GM12878 (cell line): ENCODE results near the gene NYAP1. TPM values are rescaled to one million over a fixed set of nuclear protein-coding genes. Genes with fewer than 3 reads are reported as not detected.

Experiments
- ATAC-seq: fragments of 200-7000 bp; cut with Tn5 transposase; 3 replicates; pipeline ENCODE4 v1.9.1; 2020; ENCODE audit warnings: mild to moderate bottlenecking, moderate library complexity
- BruUV-seq: library from RNA; stranded (reverse); fragments of 400-500 nt; replicated peaks from 2 replicates; lab custom pipeline; 2021; lab: Mats Ljungman, UMichigan
- CTCF ChIA-PET: fragments of 300-600 bp; sonication (Branson Sonifier 250); formaldehyde crosslinking; extraction: SDS; loops from one replicate; lab custom pipeline; 2021; ENCODE audit warnings: inconsistent platforms; lab: Yijun Ruan, JAX
- POLR2A ChIA-PET: fragments of 350-600 bp; formaldehyde crosslinking; extraction: SDS; loops from one replicate; lab custom pipeline; 2021; ENCODE audit warnings: inconsistent platforms; lab: Charles Lee
- RAD21 ChIA-PET: fragments of 300-600 bp; sonication (Branson Sonifier 250); formaldehyde crosslinking; loops from one replicate; lab custom pipeline; 2023; ENCODE audit warnings: antibody characterized with exemption; ENCODE audit not compliant: unreplicated experiment; lab: Charles Lee
- SMC1A ChIA-PET: fragments of 300-600 bp; sonication (Branson Sonifier 250); formaldehyde crosslinking; loops from one replicate; lab custom pipeline; 2023; ENCODE audit not compliant: unreplicated experiment, uncharacterized antibody; lab: Charles Lee
- DNase-seq: peaks from one replicate; pipeline ENCODE4 v3.0.0-alpha.2; 2011; ENCODE audit warnings: low read depth, low spot score
- FAIRE-seq: peaks from 3 replicates; lab custom pipeline; 2011; peaks lifted over from hg19 to GRCh38; lab: Jason Lieb, UNC
- H2AFZ ChIP-seq: 2 replicates; pipeline ENCODE4 v1.6.0; 2011; ENCODE audit warnings: low read depth, low read length, control low read depth; ENCODE audit not compliant: control insufficient read depth
- H3K27ac ChIP-seq: 2 replicates; pipeline ENCODE4 v1.5.1; 2011; ENCODE audit warnings: control low read depth; ENCODE audit not compliant: control insufficient read depth, insufficient read depth
- H3K27me3 ChIP-seq, 2 experiments: replicated peaks in 1 of 2; 2 replicates each; pipeline versions ENCODE4 v1.6.0 to v1.6.1; 2011; ENCODE audit warnings: low read length in 1 of 2; ENCODE audit not compliant: control insufficient read depth in 2 of 2, insufficient read depth in 2 of 2
- H3K36me3 ChIP-seq, 2 experiments: 2 replicates each; pipeline ENCODE4 v1.5.1; 2011; ENCODE audit warnings: low read length in 1 of 2; ENCODE audit not compliant: control insufficient read depth in 2 of 2, insufficient read depth in 2 of 2
- H3K4me1 ChIP-seq: 2 replicates; pipeline ENCODE4 v1.6.1; 2011; ENCODE audit warnings: mild to moderate bottlenecking, low read length, moderate library complexity, mixed read lengths; ENCODE audit not compliant: control insufficient read depth, insufficient read depth
- H3K4me2 ChIP-seq: 2 replicates; pipeline ENCODE4 v1.6.0; 2011; ENCODE audit warnings: control low read depth; ENCODE audit not compliant: control insufficient read depth, insufficient read depth
- H3K4me3 ChIP-seq: fragments of 200-600 bp; sonication (generic); 2 replicates; pipeline ENCODE4 v1.5.1; 2016
- H3K79me2 ChIP-seq: 2 replicates; pipeline ENCODE4 v1.6.0; 2011; ENCODE audit warnings: low read length; ENCODE audit not compliant: control insufficient read depth, insufficient read depth
- H3K9ac ChIP-seq: 2 replicates; pipeline ENCODE4 v1.8.0; 2011; ENCODE audit warnings: low read length, control low read depth, mixed read lengths; ENCODE audit not compliant: control insufficient read depth, insufficient read depth
- H3K9me3 ChIP-seq: replicated peaks from 3 replicates; pipeline ENCODE4 v1.5.1; 2011; ENCODE audit warnings: mild to moderate bottlenecking, low read length; ENCODE audit not compliant: control insufficient read depth, insufficient read depth
- H4K20me1 ChIP-seq: 2 replicates; pipeline ENCODE4 v1.6.0; 2011; ENCODE audit not compliant: control insufficient read depth, insufficient read depth
- ATF2 ChIP-seq: IDR thresholded peaks from 2 replicates; pipeline ENCODE4 v1.6.1; 2012; ENCODE audit warnings: low read length, inconsistent platforms
- ATF3 ChIP-seq: IDR thresholded peaks from 2 replicates; pipeline ENCODE4 v1.6.1; 2011; ENCODE audit warnings: low read depth, mild to moderate bottlenecking, low read length, moderate library complexity, borderline replicate concordance; ENCODE audit errors: extremely low read depth
- ATF7 ChIP-seq: fragments of 450-650 bp; IDR thresholded peaks from 2 replicates; pipeline ENCODE4 v1.6.1; 2016; ENCODE audit warnings: low read depth, mild to moderate bottlenecking
- BACH1 ChIP-seq: fragments of 450-650 bp; IDR thresholded peaks from 2 replicates; pipeline ENCODE4 v1.6.1; 2017; ENCODE audit warnings: mild to moderate bottlenecking, borderline replicate concordance
- CHD2 ChIP-seq: IDR thresholded peaks from 2 replicates; pipeline ENCODE4 v1.6.1; 2011; ENCODE audit warnings: low read depth, low read length, improper control_type of control experiment, borderline replicate concordance
- CTCF ChIP-seq, 3 experiments: IDR thresholded peaks in 2 of 3; conservative IDR thresholded peaks in 1 of 3; 2 replicates each; pipeline ENCODE4 v1.5.1; 2011; ENCODE audit warnings: low read depth in 3 of 3, low read length in 3 of 3, mild to moderate bottlenecking in 3 of 3, control low read depth in 2 of 3, moderate library complexity in 2 of 3, inconsistent platforms in 1 of 3, mixed read lengths in 1 of 3; ENCODE audit not compliant: control insufficient read depth in 2 of 3, insufficient read depth in 1 of 3; ENCODE audit errors: extremely low read depth in 1 of 3
- E2F4 ChIP-seq: IDR thresholded peaks from 2 replicates; pipeline ENCODE4 v1.6.1; 2012; ENCODE audit warnings: low read depth, low read length, improper control_type of control experiment
- EED ChIP-seq: sonication (generic); IDR thresholded peaks from 2 replicates; pipeline ENCODE4 v1.6.1; 2016; ENCODE audit warnings: antibody characterized with exemption, low read depth
- EGR1 ChIP-seq, 2 experiments: IDR thresholded peaks; 1 replicate in 1 of 2; 2 replicates in 1 of 2; pipeline ENCODE4 v1.6.1; 2011 to 2012; ENCODE audit warnings: low read depth in 2 of 2, low read length in 2 of 2, borderline replicate concordance in 1 of 2, mild to moderate bottlenecking in 1 of 2, moderate library complexity in 1 of 2
- JUND ChIP-seq: IDR thresholded peaks from 2 replicates; pipeline ENCODE4 v1.6.1; 2012; ENCODE audit warnings: low read depth, mild to moderate bottlenecking, low read length, improper control_type of control experiment, moderate library complexity
- NR2C1 ChIP-seq: fragments of 450-650 bp; IDR thresholded peaks from 2 replicates; pipeline ENCODE4 v1.6.1; 2017; ENCODE audit warnings: antibody characterized with exemption, mild to moderate bottlenecking, moderate library complexity
- POLR2AphosphoS5 ChIP-seq: IDR thresholded peaks from 2 replicates; pipeline ENCODE4 v1.6.1; 2011; ENCODE audit warnings: mild to moderate bottlenecking, low read length, inconsistent platforms
- POU2F2 ChIP-seq: IDR thresholded peaks from 3 replicates; pipeline ENCODE4 v1.6.1; 2011; ENCODE audit warnings: low read depth, mild to moderate bottlenecking, low read length, borderline replicate concordance
- SP1 ChIP-seq: IDR thresholded peaks from one replicate; pipeline ENCODE4 v1.6.1; 2011; ENCODE audit warnings: low read depth, low read length
- ZNF24 ChIP-seq: fragments of 450-650 bp; IDR thresholded peaks from 2 replicates; pipeline ENCODE4 v1.6.1; 2017; ENCODE audit warnings: antibody characterized with exemption, mild to moderate bottlenecking
- WGBS: methylation state at CpG from one replicate; pipeline ENCODE4 v1.1.6; 2016; ENCODE audit warnings: low lambda C conversion rate; ENCODE audit not compliant: insufficient replicate concordance, insufficient coverage; ENCODE audit errors: missing lambda C conversion rate; 5-methylcytosine and 5-hydroxymethylcytosine counted together
- in situ Hi-C: fragments of 300-500 bp; cut with MboI; formaldehyde crosslinking; loops from 9 replicates; pipeline ENCODE4 v1.14.3; 2018; ENCODE audit warnings: mixed read lengths
- intact Hi-C: fragments of 100-400 bp; cut with micrococcal nuclease; formaldehyde crosslinking; loops from one replicate; pipeline ENCODE4 v1.14.2; 2022; ENCODE audit not compliant: unreplicated experiment
- polyA plus RNA-seq, 11 experiments: library from polyadenylated mRNA; depleted of rRNA in 4 of 11; unstranded in 6 of 11; stranded (reverse) in 5 of 11; fragments of >200 nt; fragmentation: Nextera tagmentation in 4 of 11; fragmentation: Illumina TruSeq in 1 of 11; extraction: Ambion mirVana in 4 of 11; extraction: Trizol in 1 of 11; gene quantifications; 1 replicate in 1 of 11; 2 replicates in 10 of 11; pipeline versions ENCODE4 v1.2.1 to v1.2.3, GENCODE V29; 2011 to 2016; ENCODE audit warnings: inconsistent platforms in 2 of 11, missing spikeins in 2 of 11, low read depth in 1 of 11
- total RNA-seq, 4 experiments: library from RNA; depleted of rRNA in 3 of 4; stranded (reverse); fragments of >200 nt in 3 of 4; fragmentation: Illumina TruSeq in 1 of 4; extraction: Trizol in 1 of 4; gene quantifications; 2 replicates each; pipeline versions ENCODE4 v1.2.1 to v1.2.3, GENCODE V29; 2013 to 2021

NYAP1 gene
- total and polyA plus RNA-seq, 10 of the 15 experiments (the other 5 are each of a cell fraction or from before 2014, with no cell fraction given): 0.04 to 0.28 (median 0.11) TPM; not detected in 6

GRCh38 chr7:100476903-100477870, 6.5 kb upstream of the NYAP1 start (continued):
- TF ChIP-seq CTCF (IDR thresholded peaks at IDR 0.05 in 2 of 3, conservative IDR thresholded peaks at IDR 0.05 in 1 of 3; ENCODE audit: control insufficient read depth in 2 of 3, extremely low read depth in 1 of 3, insufficient read depth in 1 of 3, low read depth in 3 of 3, low read length in 3 of 3) (peak; percentile 53 to 65 (median 64)), SP1 (no peak), ATF7 (no peak), NR2C1 (no peak), EGR1 (IDR thresholded peaks at IDR 0.05; ENCODE audit: borderline replicate concordance in 1 of 2, low read depth in 2 of 2, low read length in 2 of 2) (no peak)

- 2% methylated on average over 7 of the region's 16 CpGs for WGBS
- CTCF ChIA-PET: interaction anchor here (0.6 to 5.4 kb wide), 18 partner anchors 8 to 740 kb away, joined by 3 to 37 read pairs (median 3); partner anchors contain the start of genes AGFG2, FBXO24, PLOD3 and ZNHIT1
- RAD21 ChIA-PET: interaction anchor here (0.6 to 3.5 kb wide), 6 partner anchors 15 to 214 kb away, joined by 3 to 32 read pairs (median 6); partner anchors contain the start of genes FBXO24 and LRCH4
- Histone ChIP-seq H3K4me1 (peaks cover 33% of the 10 kb centered on the region), H3K4me2 (peak overlapping the region; percentile 97; the same call in 1 of the 2 replicates), H3K79me2 (peaks cover 59% of the 10 kb centered on the region)
- BruUV-seq: no TSS peak
- in situ Hi-C loops: loop anchor here (10.0 kb wide), 1 partner anchor 377 kb away; the partner anchor contains the start of gene SLC12A9
- TF ChIP-seq ZNF24: no peak
- no peak for TF ChIP-seq JUND
- no peak for TF ChIP-seq ATF2
- TF ChIP-seq POLR2AphosphoS5: no peak
- no peak for TF ChIP-seq CHD2
- TF ChIP-seq ATF3: no peak
- no peak for TF ChIP-seq POU2F2
- TF ChIP-seq BACH1: no peak
- no peak for TF ChIP-seq E2F4
- no peak for TF ChIP-seq EED
- TF ChIP-seq, all 136 proteins: peak for 0
- Histone ChIP-seq H4K20me1 (peaks cover 4% of the 10 kb centered on the region; the same call in 1 of the 2 replicates), H3K27me3 (no peaks in the 10 kb centered on the region), H3K9ac (peak overlapping the region; percentile 83), H2AFZ (no peak overlapping the region), H3K36me3 (peaks cover 0 to 12% of the 10 kb centered on the region in 2 experiments; a peak in 2 of 4 replicates), H3K27ac (peak overlapping the region; percentile 89), H3K4me3 (peak overlapping the region; percentile 99), H3K9me3 (no peaks in the 10 kb centered on the region)
- POLR2A ChIA-PET: interaction anchor here (0.6 to 2.3 kb wide), 14 partner anchors 48 to 714 kb away, joined by 3 to 12 read pairs (median 4); partner anchors contain the start of genes AGFG2, FBXO24 and LRCH4
- FAIRE-seq (no peak), ATAC-seq (peak; percentile 2), DNase-seq (no peak)
- SMC1A ChIA-PET: interaction anchor here (0.7 to 1.9 kb wide), 5 partner anchors 41 to 374 kb away, joined by 3 to 8 read pairs (median 5); partner anchors contain the start of genes FBXO24, PPP1R35 and SLC12A9
- intact Hi-C loops: loop anchor here (5.0 to 10.0 kb wide), 3 partner anchors 69 to 249 kb away; partner anchors contain the start of gene GIGYF1
These were observed 5.9 kb upstream of the NYAP1 start for GRCh38 chr7:100477871-100478267.
